ENCODE results near the gene PROX1. TPM values are rescaled to one million over a fixed set of nuclear protein-coding genes. Genes with fewer than 3 reads are reported as not detected.

The PROX1 gene
- total RNA-seq, 1 experiment from 2014 or later = 3.8 TPM

- H3K9me3 Mint-ChIP-seq = no peaks in the 10 kb centered on the region
- ChIA-PET POLR2A (no interaction called here), CTCF (interaction anchor here (0.6 to 1.0 kb wide), 2 partner anchors 12 to 146 kb away, joined by 3 read pairs; no protein-coding TSS in a partner anchor)
- H3K4me3 Mint-ChIP-seq = 0 out of 2 replicates have a peak overlapping the region, but pooled peaks have one; percentile 17
- peaks cover 65% of the 10 kb centered on the region for H3K27me3 Mint-ChIP-seq (ENCODE audit: low read depth)
- H3K4me1 Mint-ChIP-seq = peaks cover 44% of the 10 kb centered on the region
- no peaks in the 10 kb centered on the region for H3K36me3 Mint-ChIP-seq
- TF ChIP-seq ARID4B (CRISPR knock-in tag; IDR thresholded peaks at IDR 0.05; ENCODE audit: borderline replicate concordance) (no peak), RORB (CRISPR knock-in tag; IDR thresholded peaks at IDR 0.05) (no peak), NFYB (CRISPR knock-in tag; conservative IDR thresholded peaks at IDR 0.05; ENCODE audit: low read depth) (no peak), CDX4 (CRISPR knock-in tag; IDR thresholded peaks at IDR 0.05; ENCODE audit: borderline replicate concordance) (no peak), ZBTB43 (CRISPR knock-in tag; IDR thresholded peaks at IDR 0.05) (no peak), ZNF532 (CRISPR knock-in tag; IDR thresholded peaks at IDR 0.05; ENCODE audit: borderline replicate concordance) (no peak), NR1H2 (CRISPR knock-in tag; IDR thresholded peaks at IDR 0.05) (no peak), ATF6 (CRISPR knock-in tag; IDR thresholded peaks at IDR 0.05) (no peak), USF1 (CRISPR knock-in tag; IDR thresholded peaks at IDR 0.05) (no peak), ZNF138 (CRISPR knock-in tag; conservative IDR thresholded peaks at IDR 0.05) (no peak), AFF4 (CRISPR knock-in tag; IDR thresholded peaks at IDR 0.05; ENCODE audit: borderline replicate concordance) (no peak), ZSCAN18 (CRISPR knock-in tag; IDR thresholded peaks at IDR 0.05) (no peak)
- no peak overlapping the region for H3K27ac Mint-ChIP-seq
- DNase-seq (ENCODE audit: low spot score) = no peak
- no peak for ATAC-seq
Measured at GRCh38 chr1:213976665-213977485, 10.9 kb upstream of the PROX1 start.

All from WTC11 (cell line).